Stomach (tissue), 9 donors: ENCODE data around the gene SDHB. TPM values are rescaled to one million over a fixed set of nuclear protein-coding genes. Genes with fewer than 3 reads are reported as not detected.

Experiments
- DNase-seq, 2 donors: peaks; one replicate each; pipeline versions ENCODE4 v3.0.0 to v3.0.0-alpha.2; 2013 to 2019
- H3K27ac ChIP-seq, 5 donors: fragments of 200-600 bp in 4 of 5; sonication (generic) in 4 of 5; one replicate each; pipeline ENCODE4 v1.5.1; 2013 to 2019; ENCODE audit warnings: mild to moderate bottlenecking in 1 of 5, moderate library complexity in 1 of 5
- H3K27me3 ChIP-seq, 3 donors: fragments of 200-600 bp; sonication (generic); one replicate each; pipeline ENCODE4 v1.5.1; 2017 to 2019; ENCODE audit warnings: mixed run types in 1 of 3
- H3K36me3 ChIP-seq, 4 donors: fragments of 200-600 bp; sonication (generic); 1 replicate in 3 of 4; 2 replicates in 1 of 4; pipeline ENCODE4 v1.5.1; 2016 to 2019
- H3K4me1 ChIP-seq, 4 donors: fragments of 200-600 bp; sonication (generic); one replicate each; pipeline ENCODE4 v1.5.1; 2016 to 2019
- H3K4me3 ChIP-seq, 4 donors: fragments of 200-600 bp; sonication (generic) in 3 of 4; one replicate each; pipeline ENCODE4 v1.5.1; 2016 to 2019; ENCODE audit warnings: mild to moderate bottlenecking in 1 of 4
- H3K9me3 ChIP-seq, 4 donors: fragments of 200-600 bp; sonication (generic); one replicate each; pipeline ENCODE4 v1.5.1; 2016 to 2019
- EP300 ChIP-seq: sonication (generic); formaldehyde crosslinking; IDR thresholded peaks from one replicate; pipeline ENCODE4 v1.6.1; 2017; ENCODE audit warnings: antibody characterized with exemption
- POLR2A ChIP-seq, 4 donors: fragments of 450-650 bp; IDR thresholded peaks; one replicate each; pipeline ENCODE4 v1.6.1; 2016; ENCODE audit warnings: antibody characterized with exemption in 4 of 4, control low read depth in 2 of 4, mild to moderate bottlenecking in 1 of 4, moderate library complexity in 1 of 4
- POLR2AphosphoS5 ChIP-seq, 3 donors: sonication (generic); formaldehyde crosslinking; IDR thresholded peaks; one replicate each; pipeline ENCODE4 v1.6.1; 2016; ENCODE audit warnings: antibody characterized with exemption in 3 of 3
- WGBS, 5 donors: extraction: QIAGEN DNeasy Blood & Tissue Kit in 3 of 5; methylation state at CpG; one replicate each; pipeline versions ENCODE4 v1.1.5 to v1.1.7; 2013 to 2018; 5-methylcytosine and 5-hydroxymethylcytosine counted together
- intact Hi-C: fragments of 100-400 bp; cut with DNase I; formaldehyde crosslinking; loops from one replicate; pipeline ENCODE4 v1.15.1; 2023; ENCODE audit warnings: low total_unique reads
- polyA plus RNA-seq, 3 donors: library from polyadenylated mRNA; stranded (reverse); fragments of 200-250 nt; gene quantifications; one replicate each; pipeline ENCODE4 v1.2.3, GENCODE V29; 2013
- total RNA-seq, 5 donors: library from RNA; depleted of rRNA; stranded (reverse); fragments of >200 nt; gene quantifications; one replicate each; pipeline versions ENCODE4 v1.1.0 to v1.2.3, GENCODE V29; 2014 to 2016
- TF ChIP-seq, protein P1 (sequence below), 7 experiments: fragments of 450-650 bp in 4 of 7; fragments of 200-600 bp in 3 of 7; sonication (generic) in 3 of 7; IDR thresholded peaks; one replicate each; pipeline ENCODE4 v1.5.1; 2016 to 2019; ENCODE audit warnings: antibody characterized with exemption in 7 of 7, control low read depth in 2 of 7, mild to moderate bottlenecking in 1 of 7
- donor health status: healthy with polysubstance abuse.
- donor health status: Bipolar disorder and iron deficiency.
- donor health status: healthy.

Gene SDHB
- total and polyA plus RNA-seq, 8 donors, result 42.6 to 246 (median 121) TPM

- intact Hi-C loops, result loop anchor here (5.0 kb wide), 1 partner anchor 178 kb away; no protein-coding TSS in a partner anchor
- H3K27ac ChIP-seq, result peak overlapping the region in 2 of 5 donors; percentile 33 to 34
- 37 to 40% (median 38%) methylated on average over 12 of the region's 12 CpGs for whole genome bisulfite sequencing, 5 donors
- no peaks in the 10 kb centered on the region for H3K27me3 ChIP-seq
- peak; percentile 78 to 88 for DNase-seq
- H3K9me3 ChIP-seq, result no peaks in the 10 kb centered on the region
- H3K4me1 ChIP-seq, result peaks cover 0 to 29% (median 6%) of the 10 kb centered on the region in 4 donors
- H3K4me3 ChIP-seq, result no peak overlapping the region
- TF ChIP-seq POLR2A (IDR thresholded peaks at IDR 0.05) (no peak), POLR2AphosphoS5 (IDR thresholded peaks at IDR 0.05) (peak in 1 of 3 donors; percentile 14), EP300 (no peak)
- TF ChIP-seq, protein P1, sequence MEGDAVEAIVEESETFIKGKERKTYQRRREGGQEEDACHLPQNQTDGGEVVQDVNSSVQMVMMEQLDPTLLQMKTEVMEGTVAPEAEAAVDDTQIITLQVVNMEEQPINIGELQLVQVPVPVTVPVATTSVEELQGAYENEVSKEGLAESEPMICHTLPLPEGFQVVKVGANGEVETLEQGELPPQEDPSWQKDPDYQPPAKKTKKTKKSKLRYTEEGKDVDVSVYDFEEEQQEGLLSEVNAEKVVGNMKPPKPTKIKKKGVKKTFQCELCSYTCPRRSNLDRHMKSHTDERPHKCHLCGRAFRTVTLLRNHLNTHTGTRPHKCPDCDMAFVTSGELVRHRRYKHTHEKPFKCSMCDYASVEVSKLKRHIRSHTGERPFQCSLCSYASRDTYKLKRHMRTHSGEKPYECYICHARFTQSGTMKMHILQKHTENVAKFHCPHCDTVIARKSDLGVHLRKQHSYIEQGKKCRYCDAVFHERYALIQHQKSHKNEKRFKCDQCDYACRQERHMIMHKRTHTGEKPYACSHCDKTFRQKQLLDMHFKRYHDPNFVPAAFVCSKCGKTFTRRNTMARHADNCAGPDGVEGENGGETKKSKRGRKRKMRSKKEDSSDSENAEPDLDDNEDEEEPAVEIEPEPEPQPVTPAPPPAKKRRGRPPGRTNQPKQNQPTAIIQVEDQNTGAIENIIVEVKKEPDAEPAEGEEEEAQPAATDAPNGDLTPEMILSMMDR (IDR thresholded peaks at IDR 0.05), result peak in 5 of 7 experiments; percentile 51 to 64 (median 61)
- H3K36me3 ChIP-seq, result no peaks in the 10 kb centered on the region
Measured at GRCh38 chr1:17059391-17060305, 5.8 kb upstream of the SDHB start.

- TF ChIP-seq EP300, result no peak
- TF ChIP-seq POLR2A (IDR thresholded peaks at IDR 0.05), result no peak
- TF ChIP-seq, protein P1 (IDR thresholded peaks at IDR 0.05), result no peak
- no peak for TF ChIP-seq POLR2AphosphoS5 (IDR thresholded peaks at IDR 0.05)
- intact Hi-C loops, result no loop called here
- H3K4me3 ChIP-seq, result no peak overlapping the region
- H3K36me3 ChIP-seq, result peaks cover 0 to 3% (median under 1%) of the 10 kb centered on the region in 4 donors
- DNase-seq, result no peak
- peaks cover 17 to 43% (median 27%) of the 10 kb centered on the region in 4 donors for H3K4me1 ChIP-seq
- no peaks in the 10 kb centered on the region for H3K9me3 ChIP-seq
- H3K27ac ChIP-seq, result no peak overlapping the region
- WGBS, 5 donors, result 71 to 84% (median 82%) methylated on average over 4 of the region's 4 CpGs
- H3K27me3 ChIP-seq, result no peaks in the 10 kb centered on the region
Measured at GRCh38 chr1:17056551-17056950, 2.7 kb upstream of the SDHB start.

GRCh38 chr1:17055801-17056200 is 2.0 kb upstream of the SDHB start:
- Histone ChIP-seq H3K27me3 (no peaks in the 10 kb centered on the region), H3K4me1 (peaks cover 19 to 50% (median 32%) of the 10 kb centered on the region in 4 donors), H3K4me3 (no peak overlapping the region), H3K27ac (peak overlapping the region in 1 of 5 donors; percentile 93), H3K9me3 (no peaks in the 10 kb centered on the region), H3K36me3 (peaks cover 0 to 8% (median 7%) of the 10 kb centered on the region in 4 donors)
- DNase-seq, result no peak
- WGBS, 5 donors, result 87 to 94% (median 91%) methylated on average over 7 of the region's 7 CpGs
- no peak for TF ChIP-seq POLR2A (IDR thresholded peaks at IDR 0.05)
- TF ChIP-seq, protein P1 (IDR thresholded peaks at IDR 0.05), result no peak
- no peak for TF ChIP-seq EP300
- TF ChIP-seq POLR2AphosphoS5 (IDR thresholded peaks at IDR 0.05), result no peak
- intact Hi-C loops, result no loop called here

GRCh38 chr1:17053086-17053684 is 647 bp downstream of the SDHB start:
- Histone ChIP-seq H3K4me1 (peaks cover 19 to 44% (median 30%) of the 10 kb centered on the region in 4 donors), H3K27me3 (no peaks in the 10 kb centered on the region), H3K27ac (peak overlapping the region; percentile 81 to 95 (median 91)), H3K9me3 (no peaks in the 10 kb centered on the region), H3K4me3 (peak overlapping the region; percentile 74 to 91 (median 83)), H3K36me3 (peaks cover 7 to 30% (median 26%) of the 10 kb centered on the region in 4 donors)
- WGBS, 5 donors, result 2 to 6% (median 3%) methylated on average over 12 of the region's 12 CpGs
- intact Hi-C loops, result no loop called here
- no peak for DNase-seq
- TF ChIP-seq POLR2A (IDR thresholded peaks at IDR 0.05) (no peak), POLR2AphosphoS5 (IDR thresholded peaks at IDR 0.05) (no peak), EP300 (no peak)
- TF ChIP-seq, protein P1 (IDR thresholded peaks at IDR 0.05), result no peak
